Measurements from ENCODE around the gene PHF21B.

DNA sequence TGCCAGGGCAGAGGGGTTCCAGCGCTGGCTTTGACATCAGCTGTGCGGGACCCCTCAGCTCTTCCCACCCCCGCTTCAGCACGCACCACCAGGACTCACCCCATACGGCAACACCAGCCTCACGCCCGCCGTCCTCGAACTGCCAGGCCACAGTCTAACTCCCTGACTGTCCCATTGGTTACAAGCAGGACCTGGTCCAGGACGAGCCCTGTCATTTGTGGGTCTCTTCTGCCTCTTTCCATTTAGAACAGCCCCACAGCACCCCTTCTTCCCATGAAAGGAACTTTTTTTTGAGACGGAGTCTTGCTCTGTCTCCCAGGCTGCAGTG, 81.7 kb downstream of the PHF21B start:
- no peak for TF ChIP-seq SIN3A (IDR thresholded peaks at IDR 0.05; ENCODE audit: borderline replicate concordance, insufficient read depth, low read depth, low read length)
- TF ChIP-seq, protein P1, sequence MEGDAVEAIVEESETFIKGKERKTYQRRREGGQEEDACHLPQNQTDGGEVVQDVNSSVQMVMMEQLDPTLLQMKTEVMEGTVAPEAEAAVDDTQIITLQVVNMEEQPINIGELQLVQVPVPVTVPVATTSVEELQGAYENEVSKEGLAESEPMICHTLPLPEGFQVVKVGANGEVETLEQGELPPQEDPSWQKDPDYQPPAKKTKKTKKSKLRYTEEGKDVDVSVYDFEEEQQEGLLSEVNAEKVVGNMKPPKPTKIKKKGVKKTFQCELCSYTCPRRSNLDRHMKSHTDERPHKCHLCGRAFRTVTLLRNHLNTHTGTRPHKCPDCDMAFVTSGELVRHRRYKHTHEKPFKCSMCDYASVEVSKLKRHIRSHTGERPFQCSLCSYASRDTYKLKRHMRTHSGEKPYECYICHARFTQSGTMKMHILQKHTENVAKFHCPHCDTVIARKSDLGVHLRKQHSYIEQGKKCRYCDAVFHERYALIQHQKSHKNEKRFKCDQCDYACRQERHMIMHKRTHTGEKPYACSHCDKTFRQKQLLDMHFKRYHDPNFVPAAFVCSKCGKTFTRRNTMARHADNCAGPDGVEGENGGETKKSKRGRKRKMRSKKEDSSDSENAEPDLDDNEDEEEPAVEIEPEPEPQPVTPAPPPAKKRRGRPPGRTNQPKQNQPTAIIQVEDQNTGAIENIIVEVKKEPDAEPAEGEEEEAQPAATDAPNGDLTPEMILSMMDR (IDR thresholded peaks at IDR 0.05), result no peak
